ENCODE results near the gene CHMP5. TPM values are rescaled to one million over a fixed set of nuclear protein-coding genes. Genes with fewer than 3 reads are reported as not detected.
A peak's percentile ranks its signal among the peaks of the same experiment; 100 is the strongest.

The CHMP5 gene
- total RNA-seq, 1 experiment from 2014 or later: 60.5 TPM

DNA sequence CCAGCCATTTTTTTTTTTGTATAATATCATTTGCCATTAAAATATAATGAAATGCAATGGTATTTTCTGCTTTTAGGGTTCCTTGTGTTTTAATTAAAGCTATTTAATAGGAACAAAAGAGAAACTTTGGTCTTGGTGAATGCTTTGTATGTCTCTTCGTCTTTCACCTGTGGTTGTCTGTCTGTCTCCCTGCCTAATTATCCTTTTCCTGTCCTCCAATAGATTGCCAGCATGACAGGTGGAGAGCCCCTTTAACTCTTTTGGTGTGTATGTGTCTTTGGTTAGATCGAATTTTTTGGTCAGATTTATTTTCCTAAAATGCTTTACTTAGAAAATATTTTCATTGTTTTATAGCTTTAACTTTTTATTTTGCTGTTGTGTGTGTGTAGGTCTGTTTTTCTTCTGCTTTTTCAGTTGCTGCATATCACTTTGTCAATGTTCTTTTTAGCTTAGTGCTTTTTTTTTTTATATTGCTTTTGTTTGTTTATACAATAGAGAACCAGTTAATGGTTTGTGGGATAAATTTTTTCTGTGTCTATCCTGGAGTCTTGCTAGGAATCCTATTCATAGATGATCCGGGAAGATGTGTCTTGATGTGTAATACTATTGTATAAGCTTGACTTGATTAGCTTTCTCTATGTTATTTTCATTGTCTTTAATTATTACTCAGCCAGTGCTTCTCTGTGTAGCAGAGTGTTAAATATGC is 8.6 kb downstream of the CHMP5 start:
- peak in 1 of 2 experiments; percentile 6 for DNase-seq (ENCODE audit: low read depth in 1 of 2, low spot score in 2 of 2)
- Histone ChIP-seq H3K4me1 (replicated peaks) (no peaks in the 10 kb centered on the region), H3K27me3 (replicated peaks) (no peaks in the 10 kb centered on the region), H3K36me3 (peaks cover 22% of the 10 kb centered on the region), H3K27ac (no peak overlapping the region), H3K9me3 (replicated peaks) (no peaks in the 10 kb centered on the region), H3K4me3 (no peak overlapping the region)

DNA sequence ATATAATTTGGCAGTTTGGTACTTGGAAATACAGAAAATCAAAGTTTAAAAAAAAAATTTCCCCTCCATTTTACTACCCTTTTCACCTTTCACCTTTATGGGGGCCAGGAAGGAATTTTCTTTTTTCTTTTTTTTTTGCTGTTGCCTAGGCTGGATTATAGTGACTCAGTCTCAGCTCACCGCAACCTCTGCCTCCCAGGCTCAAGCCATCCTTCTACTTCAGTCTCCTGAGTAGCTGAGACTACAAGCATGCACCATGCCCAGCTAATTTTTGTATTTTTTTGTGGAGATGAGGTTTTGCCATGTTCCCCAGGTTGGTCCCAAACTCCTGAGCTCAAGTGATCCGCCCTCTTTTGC is 9.1 kb downstream of the CHMP5 start:
- no peak for DNase-seq (ENCODE audit: low read depth in 1 of 2, low spot score in 2 of 2)
- no peaks in the 10 kb centered on the region for H3K9me3 ChIP-seq (replicated peaks)
- no peaks in the 10 kb centered on the region for H3K27me3 ChIP-seq (replicated peaks)
- H3K36me3 ChIP-seq: peaks cover 22% of the 10 kb centered on the region
- no peaks in the 10 kb centered on the region for H3K4me1 ChIP-seq (replicated peaks)
- H3K27ac ChIP-seq: no peak overlapping the region
- no peak overlapping the region for H3K4me3 ChIP-seq

DNA sequence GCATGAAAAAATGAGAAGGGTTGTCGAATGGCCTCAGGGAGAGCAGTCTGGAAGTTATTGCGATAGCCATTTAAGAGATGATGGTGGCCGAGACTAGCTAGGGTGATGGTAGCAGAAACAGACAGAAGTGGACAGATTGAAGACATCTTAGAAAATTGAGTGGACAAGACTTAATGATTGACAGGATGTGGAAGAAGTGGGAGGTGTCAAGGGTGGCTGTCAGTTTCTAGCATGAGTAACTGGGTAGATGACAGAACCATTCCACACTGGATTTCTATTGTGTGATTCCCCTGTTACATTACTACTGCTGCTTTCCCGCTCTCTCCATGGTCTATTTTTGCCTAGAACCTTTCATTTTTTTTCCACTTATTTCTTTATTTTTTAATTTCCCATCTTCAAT is 12.6 kb downstream of the CHMP5 start:
- H3K4me3 ChIP-seq: no peak overlapping the region
- DNase-seq (ENCODE audit: low read depth in 1 of 2, low spot score in 2 of 2): no peak
- H3K27me3 ChIP-seq (replicated peaks): no peaks in the 10 kb centered on the region
- no peaks in the 10 kb centered on the region for H3K4me1 ChIP-seq (replicated peaks)
- no peaks in the 10 kb centered on the region for H3K9me3 ChIP-seq (replicated peaks)
- peaks cover 16% of the 10 kb centered on the region for H3K36me3 ChIP-seq
- H3K27ac ChIP-seq: no peak overlapping the region

DNA sequence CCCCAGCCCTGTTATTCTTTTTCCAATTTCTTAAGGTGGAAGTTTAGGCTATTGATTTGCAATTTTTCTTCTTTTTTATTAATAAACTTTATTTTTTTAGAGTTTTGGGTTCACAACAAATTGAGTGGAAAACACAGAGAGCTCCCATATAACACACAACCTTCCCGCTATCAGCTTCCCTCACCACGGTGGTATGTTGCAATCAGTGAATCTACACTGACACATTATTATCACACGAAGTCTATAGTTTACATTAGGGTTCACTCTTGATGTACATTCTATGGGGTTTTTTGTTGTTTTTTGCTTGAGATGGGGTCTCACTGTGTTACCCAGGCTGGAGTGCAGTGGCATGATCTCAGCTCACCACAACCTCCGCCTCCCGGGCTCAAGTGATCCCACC is 20.7 kb downstream of the CHMP5 start:
- DNase-seq (ENCODE audit: low read depth in 1 of 2, low spot score in 2 of 2): no peak
- Histone ChIP-seq H3K4me3 (no peak overlapping the region), H3K4me1 (replicated peaks) (no peaks in the 10 kb centered on the region), H3K36me3 (peaks cover 2% of the 10 kb centered on the region), H3K9me3 (replicated peaks) (no peaks in the 10 kb centered on the region), H3K27me3 (replicated peaks) (no peaks in the 10 kb centered on the region), H3K27ac (no peak overlapping the region)

DNA sequence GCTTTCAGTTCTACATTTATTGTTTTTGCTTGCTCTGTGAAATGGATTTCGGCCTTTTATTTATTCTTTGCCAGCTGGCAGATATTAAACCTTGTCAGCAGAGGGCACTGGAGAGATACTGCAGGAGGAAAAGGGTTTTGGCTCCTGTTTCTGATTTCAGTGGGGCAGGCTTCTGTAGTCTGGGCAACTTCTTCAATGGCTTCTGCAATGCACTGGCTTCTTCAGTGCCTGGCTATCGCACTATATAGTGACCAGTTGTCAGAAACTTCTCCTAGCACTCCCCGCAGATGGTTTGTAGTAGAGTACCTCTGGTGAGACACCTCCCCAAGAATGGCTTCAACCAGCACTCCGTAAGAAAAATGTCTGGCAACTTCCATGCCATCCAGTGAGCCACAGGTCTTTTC is 22.2 kb downstream of the CHMP5 start:
- H3K27ac ChIP-seq: no peak overlapping the region

DNA sequence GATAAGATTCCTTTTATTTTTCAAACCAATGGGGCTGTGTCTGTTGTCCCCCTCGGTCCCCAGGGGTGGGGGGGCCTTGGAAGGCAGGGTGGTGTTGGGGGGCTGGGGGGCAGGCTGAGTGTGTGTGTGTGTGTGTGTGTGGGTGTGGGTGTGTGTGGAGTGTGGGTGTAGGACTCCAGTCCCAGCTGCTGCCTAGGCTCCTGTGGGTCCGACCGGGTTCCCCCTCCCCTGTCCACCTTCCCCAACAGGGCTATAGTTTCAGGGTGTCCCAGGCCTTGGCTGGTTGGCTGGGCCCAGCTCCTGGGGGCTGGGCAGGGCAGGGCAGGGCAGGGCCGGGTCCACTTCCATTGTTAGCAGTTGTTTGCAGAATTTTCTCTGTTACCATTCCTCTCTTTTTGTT is 23.4 kb downstream of the CHMP5 start:
- Histone ChIP-seq H3K4me3 (no peak overlapping the region), H3K27ac (no peak overlapping the region), H3K9me3 (replicated peaks) (no peaks in the 10 kb centered on the region), H3K36me3 (peaks cover 18% of the 10 kb centered on the region), H3K27me3 (replicated peaks) (no peaks in the 10 kb centered on the region), H3K4me1 (replicated peaks) (peaks cover 6% of the 10 kb centered on the region)
- no peak for DNase-seq (ENCODE audit: low read depth in 1 of 2, low spot score in 2 of 2)

More for the DNA sequence above, 22.2 kb downstream of the CHMP5 start:
- peak; percentile 4 to 43 for DNase-seq (ENCODE audit: low read depth in 1 of 2, low spot score in 2 of 2)
- Histone ChIP-seq H3K9me3 (replicated peaks) (no peaks in the 10 kb centered on the region), H3K4me1 (replicated peaks) (peaks cover 6% of the 10 kb centered on the region), H3K4me3 (no peak overlapping the region), H3K36me3 (peaks cover 9% of the 10 kb centered on the region), H3K27me3 (replicated peaks) (no peaks in the 10 kb centered on the region)

DNA sequence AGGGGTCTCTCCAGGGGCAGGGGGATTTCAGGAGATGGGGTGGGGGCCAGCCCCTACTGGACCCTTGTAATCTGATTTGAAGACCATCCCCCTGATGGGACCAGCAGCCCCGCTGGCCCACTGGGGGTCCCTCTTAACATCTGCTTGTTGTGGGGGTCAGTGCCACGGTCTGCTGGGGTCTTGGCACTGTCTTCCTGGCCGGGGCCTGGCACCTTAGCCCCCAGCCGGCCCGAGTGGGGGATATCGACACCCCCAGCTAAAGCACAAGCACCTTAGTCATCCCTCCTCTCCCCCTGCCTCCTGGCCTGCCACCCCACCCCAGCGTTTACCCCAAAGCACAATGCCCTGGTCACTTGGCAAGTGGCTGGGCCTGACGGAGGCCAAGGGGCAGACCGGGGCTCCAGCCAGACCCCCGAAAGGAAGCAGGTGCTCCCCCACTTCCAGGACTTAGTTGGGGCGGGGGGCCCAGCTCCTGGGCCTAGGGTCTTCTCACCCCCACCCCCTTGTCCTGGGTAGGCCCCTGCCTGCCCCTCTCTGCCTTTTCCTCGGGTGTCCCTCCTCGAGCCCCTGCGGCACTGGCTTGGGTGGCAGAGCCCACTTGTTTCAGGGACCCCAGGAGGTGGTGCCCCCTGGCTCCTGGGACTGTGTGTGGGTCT is 24.1 kb downstream of the CHMP5 start:
- no peak overlapping the region for H3K27ac ChIP-seq

DNA sequence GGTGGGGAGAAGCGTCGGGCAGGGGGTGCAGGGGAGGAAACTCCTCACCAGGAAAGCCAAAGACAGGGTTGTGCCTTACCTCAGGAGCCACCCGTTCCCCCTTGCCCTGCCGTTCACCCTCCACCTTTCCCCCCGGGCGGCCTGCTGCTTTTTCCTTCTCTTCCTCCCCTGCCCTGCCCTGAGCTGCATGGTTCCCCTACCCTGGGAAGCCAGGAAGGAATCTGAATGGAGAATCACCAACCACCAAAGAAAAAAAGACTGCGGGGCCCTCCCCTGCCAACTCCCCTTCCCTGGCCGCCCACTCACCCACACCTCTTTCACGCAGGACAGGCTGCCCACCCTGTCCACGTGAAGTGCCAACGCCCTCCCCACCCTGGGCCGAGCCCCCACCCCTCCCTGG is 24.6 kb downstream of the CHMP5 start:
- Histone ChIP-seq H3K36me3 (peaks cover 21% of the 10 kb centered on the region), H3K4me3 (peak overlapping the region; percentile 68; the same call in 1 of the 2 replicates), H3K9me3 (replicated peaks) (no peaks in the 10 kb centered on the region), H3K27ac (peak overlapping the region; percentile 97; the same call in 1 of the 2 replicates), H3K4me1 (replicated peaks) (peaks cover 6% of the 10 kb centered on the region), H3K27me3 (replicated peaks) (no peaks in the 10 kb centered on the region)
- no peak for DNase-seq (ENCODE audit: low read depth in 1 of 2, low spot score in 2 of 2)

More for the DNA sequence above, 24.1 kb downstream of the CHMP5 start:
- H3K4me3 ChIP-seq: no peak overlapping the region
- DNase-seq (ENCODE audit: low read depth in 1 of 2, low spot score in 2 of 2): no peak
- peaks cover 21% of the 10 kb centered on the region for H3K36me3 ChIP-seq
- peaks cover 6% of the 10 kb centered on the region for H3K4me1 ChIP-seq (replicated peaks)
- no peaks in the 10 kb centered on the region for H3K27me3 ChIP-seq (replicated peaks)
- no peaks in the 10 kb centered on the region for H3K9me3 ChIP-seq (replicated peaks)

DNA sequence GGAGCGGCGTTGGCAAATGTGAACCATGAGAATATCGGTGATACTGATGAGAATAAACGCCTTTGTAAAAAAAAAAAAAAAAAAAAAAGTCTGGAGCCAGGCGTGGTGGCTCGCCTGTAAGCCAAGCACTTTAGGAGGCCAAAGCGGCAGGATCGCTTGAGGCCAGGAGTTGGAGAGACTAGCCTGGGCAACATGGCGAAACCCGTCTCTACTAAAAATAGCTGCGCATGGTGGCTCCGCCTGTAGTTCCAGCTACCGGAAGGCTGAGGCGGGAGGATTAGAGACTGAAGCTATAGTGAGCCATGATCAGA is 25.0 kb downstream of the CHMP5 start:
- H3K27ac ChIP-seq: peak overlapping the region; percentile 97
- peaks cover 22% of the 10 kb centered on the region for H3K36me3 ChIP-seq
- no peak for DNase-seq (ENCODE audit: low read depth in 1 of 2, low spot score in 2 of 2)
- no peaks in the 10 kb centered on the region for H3K9me3 ChIP-seq (replicated peaks)
- peak overlapping the region; percentile 68 for H3K4me3 ChIP-seq
- H3K4me1 ChIP-seq (replicated peaks): peaks cover 6% of the 10 kb centered on the region
- no peaks in the 10 kb centered on the region for H3K27me3 ChIP-seq (replicated peaks)

DNA sequence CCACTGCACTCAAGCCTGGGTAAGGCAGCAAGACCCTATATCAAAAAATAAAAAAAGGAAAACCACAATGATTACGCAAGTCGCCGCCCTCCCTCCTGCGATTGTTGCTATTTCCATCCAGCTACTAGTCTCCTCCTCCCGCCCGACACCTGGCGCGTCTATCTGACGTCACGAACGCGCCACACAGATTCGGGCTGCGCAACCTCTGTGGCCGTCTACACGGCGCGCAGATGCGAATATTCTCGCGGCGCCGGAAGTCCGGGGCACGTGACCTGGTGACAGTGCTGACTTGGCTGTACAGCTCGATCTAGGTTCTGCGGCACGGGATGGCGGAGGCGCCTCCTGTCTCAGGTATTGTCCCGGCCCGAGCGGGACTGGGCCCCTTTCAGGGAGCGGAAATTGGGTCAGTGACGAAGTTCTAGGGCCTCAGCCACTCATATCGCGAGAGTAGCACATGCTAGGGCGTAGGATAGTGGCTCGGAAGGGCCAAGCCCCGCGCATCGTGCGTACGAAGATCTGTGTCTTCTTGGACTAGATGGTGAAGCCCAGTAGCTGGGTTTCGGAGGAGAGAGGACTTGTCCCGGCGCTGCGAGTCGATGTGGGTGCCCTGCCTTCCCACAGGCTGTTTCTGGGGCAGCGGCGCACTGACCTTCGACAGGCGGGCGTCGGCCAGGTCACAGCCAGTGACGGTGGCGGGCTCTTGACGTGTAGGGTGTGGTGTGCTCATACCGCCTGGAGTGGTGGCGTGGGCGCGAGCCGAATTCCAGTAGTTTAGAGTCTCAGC is 25.6 kb downstream of the CHMP5 start, which contains the start of gene NFX1:
Gene NFX1, plus strand, starts transcription at position 270 of the 784 bp plus-strand sequence. Its CDS starts 57 bp downstream, at position 327.
- peak within 1 kb of the TSS; percentile 97 for H3K27ac ChIP-seq
- H3K4me1 ChIP-seq (replicated peaks): peaks cover 6% of the 10 kb centered on the region
- peak; percentile 90 to 94 for DNase-seq (ENCODE audit: low read depth in 1 of 2, low spot score in 2 of 2)
- peaks cover 26% of the 10 kb centered on the region for H3K36me3 ChIP-seq
- peak within 1 kb of the TSS; percentile 68 for H3K4me3 ChIP-seq
- H3K9me3 ChIP-seq (replicated peaks): no peaks in the 10 kb centered on the region
- H3K27me3 ChIP-seq (replicated peaks): no peaks in the 10 kb centered on the region

DNA sequence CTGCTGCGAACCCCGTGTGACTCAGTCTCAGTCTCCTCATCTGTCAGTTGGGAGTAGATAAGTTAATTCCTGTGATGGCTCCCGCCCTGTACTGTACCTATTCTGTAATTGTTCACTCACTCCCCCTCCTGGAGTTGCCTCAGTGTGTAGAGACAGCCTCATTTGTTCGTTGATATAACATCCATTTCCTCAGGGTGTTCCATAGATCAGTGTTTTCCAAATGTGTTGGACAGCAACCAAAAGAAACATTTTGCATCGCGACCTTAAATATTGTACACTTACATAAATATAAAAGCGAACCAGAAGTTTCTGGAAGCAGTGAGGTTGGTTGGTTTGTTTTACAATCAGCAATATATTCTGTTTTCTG is 26.2 kb downstream of the CHMP5 start:
- Histone ChIP-seq H3K27ac (peak overlapping the region; percentile 97), H3K4me1 (replicated peaks) (peaks cover 6% of the 10 kb centered on the region), H3K9me3 (replicated peaks) (no peaks in the 10 kb centered on the region), H3K27me3 (replicated peaks) (no peaks in the 10 kb centered on the region), H3K4me3 (peak overlapping the region; percentile 68), H3K36me3 (peaks cover 30% of the 10 kb centered on the region)
- no peak for DNase-seq (ENCODE audit: low read depth in 1 of 2, low spot score in 2 of 2)

DNA sequence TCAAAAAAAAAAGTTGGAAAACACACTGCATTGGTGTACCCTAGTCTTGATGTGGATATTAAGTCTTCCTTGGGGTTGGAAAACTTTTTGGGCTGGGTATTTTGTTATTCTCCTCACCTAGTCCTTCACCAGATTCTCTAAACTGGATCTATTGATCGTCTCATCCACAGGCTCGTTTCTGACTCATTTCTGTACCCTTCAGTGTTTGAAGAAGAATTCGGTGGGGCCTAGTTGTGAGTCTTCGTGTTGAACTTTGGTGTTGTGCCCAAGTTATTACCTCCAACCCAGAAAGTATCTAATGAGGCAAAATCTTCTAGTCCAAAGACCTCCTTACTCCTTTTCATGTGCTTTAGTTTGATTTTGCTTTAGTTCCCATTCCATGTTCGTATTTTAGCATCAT is 27.1 kb downstream of the CHMP5 start:
- no peak overlapping the region for H3K4me3 ChIP-seq
- DNase-seq (ENCODE audit: low read depth in 1 of 2, low spot score in 2 of 2): no peak
- peaks cover 36% of the 10 kb centered on the region for H3K36me3 ChIP-seq
- H3K27ac ChIP-seq: no peak overlapping the region
- no peaks in the 10 kb centered on the region for H3K27me3 ChIP-seq (replicated peaks)
- H3K4me1 ChIP-seq (replicated peaks): peaks cover 6% of the 10 kb centered on the region
- no peaks in the 10 kb centered on the region for H3K9me3 ChIP-seq (replicated peaks)

DNA sequence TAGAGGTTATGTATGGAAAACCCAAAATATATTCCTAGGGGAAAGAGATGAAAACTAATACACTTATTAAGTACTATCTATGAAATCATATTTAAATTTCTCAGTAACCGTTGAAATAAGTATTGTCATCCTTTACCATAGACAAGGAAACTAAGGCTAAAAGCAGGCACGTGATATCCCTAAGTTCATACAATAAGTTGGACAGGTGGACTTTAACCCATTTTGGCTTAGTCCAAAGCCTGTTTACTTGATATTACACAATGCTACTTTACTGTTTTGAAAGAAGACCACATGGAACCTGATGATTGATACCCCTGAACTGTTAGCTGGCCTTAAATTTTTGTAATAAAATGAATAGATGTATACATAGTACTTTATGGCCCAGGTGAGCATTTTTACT is 28.9 kb downstream of the CHMP5 start:
- Histone ChIP-seq H3K4me3 (no peak overlapping the region), H3K36me3 (peaks cover 49% of the 10 kb centered on the region), H3K27ac (no peak overlapping the region), H3K27me3 (replicated peaks) (no peaks in the 10 kb centered on the region), H3K4me1 (replicated peaks) (peaks cover 6% of the 10 kb centered on the region), H3K9me3 (replicated peaks) (no peaks in the 10 kb centered on the region)
- DNase-seq (ENCODE audit: low read depth in 1 of 2, low spot score in 2 of 2): no peak
